HEK293 (cell line): ENCODE measurements around the gene TECPR2.
A peak's percentile ranks its signal among the peaks of the same experiment; 100 is the strongest.

Experiments used
- CTCF ChIA-PET: fragments of 350-600 bp; formaldehyde crosslinking; extraction: SDS; loops from one replicate; lab custom pipeline; 2021; ENCODE audit warnings: antibody characterized with exemption; lab: Yijun Ruan, JAX
- POLR2A ChIA-PET: fragments of 300-600 bp; formaldehyde crosslinking; extraction: SDS; loops from one replicate; lab custom pipeline; 2020; ENCODE audit warnings: antibody characterized with exemption, inconsistent platforms; lab: Yijun Ruan, JAX
- H3K27ac ChIP-seq: fragments of 200-500 bp; sonication (Bioruptor generic); 2 replicates; pipeline ENCODE4 v1.5.1; 2014; ENCODE audit warnings: low read depth, low read length, control low read depth, inconsistent platforms; ENCODE audit errors: extremely low read depth
- H3K36me3 ChIP-seq, 2 experiments: fragments of 200-500 bp in 1 of 2; sonication (Bioruptor generic) in 1 of 2; 1 replicate in 1 of 2; 2 replicates in 1 of 2; pipeline ENCODE4 v1.5.1; 2014 to 2017; ENCODE audit warnings: inconsistent platforms in 2 of 2, low read length in 2 of 2; ENCODE audit not compliant: control insufficient read depth in 2 of 2, insufficient read depth in 1 of 2
- H3K4me1 ChIP-seq: fragments of 200-500 bp; sonication (Bioruptor generic); 2 replicates; pipeline ENCODE4 v1.5.1; 2014; ENCODE audit warnings: mild to moderate bottlenecking, low read length, inconsistent platforms; ENCODE audit not compliant: control insufficient read depth, insufficient read depth
- H3K4me3 ChIP-seq: 2 replicates; pipeline ENCODE4 v1.5.1; 2011; ENCODE audit warnings: low read depth, mild to moderate bottlenecking, control low read depth, low read length, moderate library complexity
- H3K9me3 ChIP-seq: fragments of 200-500 bp; sonication (Bioruptor generic); 2 replicates; pipeline ENCODE4 v1.5.1; 2014; ENCODE audit warnings: low read depth, low read length, inconsistent platforms; ENCODE audit not compliant: control insufficient read depth, insufficient read depth
- KLF9 ChIP-seq: fragments of 450-650 bp; formaldehyde crosslinking; IDR thresholded peaks from 2 replicates; pipeline ENCODE4 v1.5.1; 2016; ENCODE audit warnings: missing biosample characterization, missing genetic modification characterization, low read depth
- MZF1 ChIP-seq: fragments of 450-650 bp; formaldehyde crosslinking; IDR thresholded peaks from 2 replicates; pipeline ENCODE4 v1.5.1; 2017; ENCODE audit warnings: missing biosample characterization, missing genetic modification characterization, borderline replicate concordance
- OSR2 ChIP-seq: fragments of 450-650 bp; formaldehyde crosslinking; IDR thresholded peaks from 2 replicates; pipeline ENCODE4 v1.5.1; 2016; ENCODE audit warnings: missing biosample characterization, missing genetic modification characterization
- OVOL3 ChIP-seq: fragments of 450-650 bp; formaldehyde crosslinking; IDR thresholded peaks from 2 replicates; pipeline ENCODE4 v1.5.1; 2016; ENCODE audit warnings: missing biosample characterization, missing genetic modification characterization
- PBX3 ChIP-seq: sonication (generic); formaldehyde crosslinking; IDR thresholded peaks from 2 replicates; pipeline ENCODE4 v1.8.1; 2022; ENCODE audit warnings: mild to moderate bottlenecking, moderate library complexity, missing genetic modification reagents
- RBAK ChIP-seq: fragments of 450-650 bp; formaldehyde crosslinking; IDR thresholded peaks from 2 replicates; pipeline ENCODE4 v1.5.1; 2016; ENCODE audit warnings: missing biosample characterization, missing genetic modification characterization
- SALL2 ChIP-seq: fragments of 450-650 bp; formaldehyde crosslinking; IDR thresholded peaks from 2 replicates; pipeline ENCODE4 v1.5.0; 2017; ENCODE audit warnings: missing biosample characterization, mild to moderate bottlenecking, missing genetic modification characterization, borderline replicate concordance
- SCRT1 ChIP-seq: fragments of 450-650 bp; formaldehyde crosslinking; IDR thresholded peaks from 2 replicates; pipeline ENCODE4 v1.5.1; 2016; ENCODE audit warnings: missing biosample characterization, missing genetic modification characterization, borderline replicate concordance
- SP3 ChIP-seq: fragments of 450-650 bp; formaldehyde crosslinking; IDR thresholded peaks from 2 replicates; pipeline ENCODE4 v1.5.1; 2016; ENCODE audit warnings: missing biosample characterization, missing genetic modification characterization
- YY1 ChIP-seq: fragments of 450-650 bp; formaldehyde crosslinking; IDR thresholded peaks from 2 replicates; pipeline ENCODE4 v1.5.1; 2018; ENCODE audit warnings: missing biosample characterization, missing genetic modification characterization
- YY2 ChIP-seq: fragments of 450-650 bp; formaldehyde crosslinking; IDR thresholded peaks from 2 replicates; pipeline ENCODE4 v1.5.1; 2016; ENCODE audit warnings: missing biosample characterization, missing genetic modification characterization
- ZBTB17 ChIP-seq: fragments of 450-650 bp; formaldehyde crosslinking; IDR thresholded peaks from 2 replicates; pipeline ENCODE4 v1.5.1; 2016; ENCODE audit warnings: missing biosample characterization, missing genetic modification characterization
- ZBTB20 ChIP-seq: fragments of 450-650 bp; formaldehyde crosslinking; IDR thresholded peaks from 2 replicates; pipeline ENCODE4 v1.5.1; 2016; ENCODE audit warnings: missing biosample characterization, missing genetic modification characterization
- ZBTB48 ChIP-seq: fragments of 450-650 bp; formaldehyde crosslinking; IDR thresholded peaks from 2 replicates; pipeline ENCODE4 v1.5.1; 2016; ENCODE audit warnings: missing biosample characterization, missing genetic modification characterization
- ZFHX2 ChIP-seq: fragments of 450-650 bp; formaldehyde crosslinking; conservative IDR thresholded peaks from 2 replicates; pipeline ENCODE4 v1.5.1; 2016; ENCODE audit warnings: missing biosample characterization, missing genetic modification characterization
- ZFP3 ChIP-seq: fragments of 450-650 bp; formaldehyde crosslinking; IDR thresholded peaks from 2 replicates; pipeline ENCODE4 v1.5.1; 2016; ENCODE audit warnings: low read depth, missing biosample characterization, missing genetic modification characterization
- ZNF140 ChIP-seq: fragments of 450-650 bp; formaldehyde crosslinking; IDR thresholded peaks from 2 replicates; pipeline ENCODE4 v1.5.1; 2016; ENCODE audit warnings: missing biosample characterization, missing genetic modification characterization
- ZNF202 ChIP-seq: fragments of 450-650 bp; formaldehyde crosslinking; IDR thresholded peaks from 2 replicates; pipeline ENCODE4 v1.5.1; 2016; ENCODE audit warnings: missing biosample characterization, missing genetic modification characterization, borderline replicate concordance
- ZNF311 ChIP-seq: fragments of 450-650 bp; formaldehyde crosslinking; IDR thresholded peaks from 2 replicates; pipeline ENCODE4 v1.5.1; 2017; ENCODE audit warnings: missing biosample characterization, missing genetic modification characterization, borderline replicate concordance
- ZNF324 ChIP-seq: fragments of 450-650 bp; formaldehyde crosslinking; IDR thresholded peaks from 2 replicates; pipeline ENCODE4 v1.5.1; 2016; ENCODE audit warnings: missing biosample characterization, missing genetic modification characterization
- ZNF514 ChIP-seq: fragments of 450-650 bp; formaldehyde crosslinking; IDR thresholded peaks from 2 replicates; pipeline ENCODE4 v1.5.1; 2016; ENCODE audit warnings: missing biosample characterization, missing genetic modification characterization
- ZNF549 ChIP-seq: fragments of 450-650 bp; IDR thresholded peaks from 2 replicates; pipeline ENCODE4 v1.5.1; 2018; ENCODE audit warnings: missing biosample characterization, missing genetic modification characterization, mild to moderate bottlenecking, inconsistent platforms, moderate library complexity
- ZNF580 ChIP-seq: fragments of 450-650 bp; formaldehyde crosslinking; IDR thresholded peaks from 2 replicates; pipeline ENCODE4 v1.5.1; 2016; ENCODE audit warnings: missing biosample characterization, missing genetic modification characterization
- ZNF596 ChIP-seq: fragments of 450-650 bp; IDR thresholded peaks from 2 replicates; pipeline ENCODE4 v1.5.0; 2018; ENCODE audit warnings: missing biosample characterization, mild to moderate bottlenecking, missing genetic modification characterization, moderate library complexity
- ZNF600 ChIP-seq: fragments of 450-650 bp; formaldehyde crosslinking; IDR thresholded peaks from 2 replicates; pipeline ENCODE4 v1.5.1; 2016; ENCODE audit warnings: missing biosample characterization, missing genetic modification characterization
- ZNF658 ChIP-seq: fragments of 450-650 bp; formaldehyde crosslinking; IDR thresholded peaks from 2 replicates; pipeline ENCODE4; 2016; ENCODE audit warnings: missing biosample characterization, missing genetic modification characterization
- ZNF664 ChIP-seq: fragments of 450-650 bp; formaldehyde crosslinking; IDR thresholded peaks from 2 replicates; pipeline ENCODE4 v1.5.1; 2016; ENCODE audit warnings: missing biosample characterization, missing genetic modification characterization
- ZNF704 ChIP-seq: fragments of 450-650 bp; formaldehyde crosslinking; IDR thresholded peaks from 2 replicates; pipeline ENCODE4 v1.5.1; 2016; ENCODE audit warnings: missing biosample characterization, missing genetic modification characterization
- TF ChIP-seq, protein P1 (sequence below): fragments of 450-650 bp; formaldehyde crosslinking; IDR thresholded peaks from 2 replicates; pipeline ENCODE4 v1.5.1; 2016; ENCODE audit warnings: missing biosample characterization, missing genetic modification characterization
- TF ChIP-seq, protein P2 (sequence below): fragments of 450-650 bp; formaldehyde crosslinking; IDR thresholded peaks from 2 replicates; pipeline ENCODE4 v1.5.1; 2017; ENCODE audit warnings: missing biosample characterization, missing genetic modification characterization
- TF ChIP-seq, protein P3 (sequence below): fragments of 450-650 bp; formaldehyde crosslinking; IDR thresholded peaks from 2 replicates; pipeline ENCODE4 v1.5.1; 2017; ENCODE audit warnings: missing biosample characterization, missing genetic modification characterization

TECPR2 gene

GRCh38 chr14:102525219-102525928 lies 162.6 kb downstream of the TECPR2 start:
- POLR2A ChIA-PET = interaction anchor here (0.6 to 1.8 kb wide), 14 partner anchors 10 to 130 kb away, joined by 3 to 11 read pairs (median 4); partner anchors contain the start of genes ANKRD9 and RCOR1
- Histone ChIP-seq H3K4me1 (no peaks in the 10 kb centered on the region), H3K4me3 (peak overlapping the region; percentile 64), H3K36me3 (no peaks in the 10 kb centered on the region), H3K9me3 (no peaks in the 10 kb centered on the region), H3K27ac (peak overlapping the region; percentile 75)
- CTCF ChIA-PET = interaction anchor here (0.5 to 3.0 kb wide), 23 partner anchors 10 to 518 kb away, joined by 3 to 16 read pairs (median 5); no protein-coding TSS in a partner anchor
- TF ChIP-seq SALL2 (tag by site-specific recombination) (0 out of 2 replicates have a peak, but pooled peaks have one; percentile 69), SP3 (tag by site-specific recombination) (peak; percentile 20; the same call in 1 of the 2 replicates), SCRT1 (peak; percentile 16; the same call in 1 of the 2 replicates), ZBTB48 (tag by site-specific recombination) (no peak), ZNF580 (tag by site-specific recombination) (0 out of 2 replicates have a peak, but pooled peaks have one; percentile 54), KLF9 (tag by site-specific recombination) (no peak), ZBTB17 (tag by site-specific recombination) (peak; percentile 93), ZNF549 (no peak), ZNF140 (tag by site-specific recombination) (no peak), ZNF596 (tag by site-specific recombination) (no peak), ZNF664 (tag by site-specific recombination) (no peak), ZNF324 (tag by site-specific recombination) (no peak), YY2 (tag by site-specific recombination) (0 out of 2 replicates have a peak, but pooled peaks have one; percentile 62), YY1 (tag by site-specific recombination) (no peak), OSR2 (no peak; the same call in 1 of the 2 replicates), ZBTB20 (tag by site-specific recombination) (no peak), RBAK (tag by site-specific recombination) (no peak), PBX3 (no peak), ZNF658 (tag by site-specific recombination) (no peak), ZNF514 (tag by site-specific recombination) (peak; percentile 79; the same call in 1 of the 2 replicates), ZNF704 (tag by site-specific recombination) (no peak), ZFHX2 (tag by site-specific recombination) (peak; percentile 73), MZF1 (no peak), ZFP3 (tag by site-specific recombination) (no peak), ZNF311 (no peak), OVOL3 (tag by site-specific recombination) (no peak), ZNF600 (peak; percentile 64), ZNF202 (tag by site-specific recombination) (no peak)
- TF ChIP-seq, protein P1, sequence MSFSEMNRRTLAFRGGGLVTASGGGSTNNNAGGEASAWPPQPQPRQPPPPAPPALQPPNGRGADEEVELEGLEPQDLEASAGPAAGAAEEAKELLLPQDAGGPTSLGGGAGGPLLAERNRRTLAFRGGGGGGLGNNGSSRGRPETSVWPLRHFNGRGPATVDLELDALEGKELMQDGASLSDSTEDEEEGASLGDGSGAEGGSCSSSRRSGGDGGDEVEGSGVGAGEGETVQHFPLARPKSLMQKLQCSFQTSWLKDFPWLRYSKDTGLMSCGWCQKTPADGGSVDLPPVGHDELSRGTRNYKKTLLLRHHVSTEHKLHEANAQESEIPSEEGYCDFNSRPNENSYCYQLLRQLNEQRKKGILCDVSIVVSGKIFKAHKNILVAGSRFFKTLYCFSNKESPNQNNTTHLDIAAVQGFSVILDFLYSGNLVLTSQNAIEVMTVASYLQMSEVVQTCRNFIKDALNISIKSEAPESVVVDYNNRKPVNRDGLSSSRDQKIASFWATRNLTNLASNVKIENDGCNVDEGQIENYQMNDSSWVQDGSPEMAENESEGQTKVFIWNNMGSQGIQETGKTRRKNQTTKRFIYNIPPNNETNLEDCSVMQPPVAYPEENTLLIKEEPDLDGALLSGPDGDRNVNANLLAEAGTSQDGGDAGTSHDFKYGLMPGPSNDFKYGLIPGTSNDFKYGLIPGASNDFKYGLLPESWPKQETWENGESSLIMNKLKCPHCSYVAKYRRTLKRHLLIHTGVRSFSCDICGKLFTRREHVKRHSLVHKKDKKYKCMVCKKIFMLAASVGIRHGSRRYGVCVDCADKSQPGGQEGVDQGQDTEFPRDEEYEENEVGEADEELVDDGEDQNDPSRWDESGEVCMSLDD = no peak
- TF ChIP-seq, protein P2, sequence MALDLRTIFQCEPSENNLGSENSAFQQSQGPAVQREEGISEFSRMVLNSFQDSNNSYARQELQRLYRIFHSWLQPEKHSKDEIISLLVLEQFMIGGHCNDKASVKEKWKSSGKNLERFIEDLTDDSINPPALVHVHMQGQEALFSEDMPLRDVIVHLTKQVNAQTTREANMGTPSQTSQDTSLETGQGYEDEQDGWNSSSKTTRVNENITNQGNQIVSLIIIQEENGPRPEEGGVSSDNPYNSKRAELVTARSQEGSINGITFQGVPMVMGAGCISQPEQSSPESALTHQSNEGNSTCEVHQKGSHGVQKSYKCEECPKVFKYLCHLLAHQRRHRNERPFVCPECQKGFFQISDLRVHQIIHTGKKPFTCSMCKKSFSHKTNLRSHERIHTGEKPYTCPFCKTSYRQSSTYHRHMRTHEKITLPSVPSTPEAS (tag by site-specific recombination) = no peak
- TF ChIP-seq, protein P3, sequence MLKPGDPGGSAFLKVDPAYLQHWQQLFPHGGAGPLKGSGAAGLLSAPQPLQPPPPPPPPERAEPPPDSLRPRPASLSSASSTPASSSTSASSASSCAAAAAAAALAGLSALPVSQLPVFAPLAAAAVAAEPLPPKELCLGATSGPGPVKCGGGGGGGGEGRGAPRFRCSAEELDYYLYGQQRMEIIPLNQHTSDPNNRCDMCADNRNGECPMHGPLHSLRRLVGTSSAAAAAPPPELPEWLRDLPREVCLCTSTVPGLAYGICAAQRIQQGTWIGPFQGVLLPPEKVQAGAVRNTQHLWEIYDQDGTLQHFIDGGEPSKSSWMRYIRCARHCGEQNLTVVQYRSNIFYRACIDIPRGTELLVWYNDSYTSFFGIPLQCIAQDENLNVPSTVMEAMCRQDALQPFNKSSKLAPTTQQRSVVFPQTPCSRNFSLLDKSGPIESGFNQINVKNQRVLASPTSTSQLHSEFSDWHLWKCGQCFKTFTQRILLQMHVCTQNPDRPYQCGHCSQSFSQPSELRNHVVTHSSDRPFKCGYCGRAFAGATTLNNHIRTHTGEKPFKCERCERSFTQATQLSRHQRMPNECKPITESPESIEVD = no peak
